ENCODE data around the gene LGALSL.

DNA sequence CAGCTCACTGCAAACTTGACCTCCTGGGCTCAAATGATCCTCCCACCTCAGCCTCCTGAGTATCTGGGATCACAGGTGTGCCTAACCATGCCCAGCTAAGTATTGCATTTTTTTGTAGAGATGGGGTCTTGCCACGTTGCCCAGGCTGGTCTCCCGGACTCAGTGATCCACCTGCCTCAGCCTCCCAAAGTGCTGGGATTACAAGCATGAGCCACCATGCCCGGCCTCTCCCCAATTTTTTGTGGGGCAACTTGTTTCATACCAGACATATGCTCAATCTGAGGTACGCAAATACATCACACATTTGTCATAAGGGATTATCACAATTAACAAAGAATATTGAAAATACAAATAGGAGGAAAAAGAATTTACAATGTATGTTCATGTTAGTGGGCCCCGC lies 27.7 kb downstream of the LGALSL start:
- TF ChIP-seq POLR2A (IDR thresholded peaks at IDR 0.05; ENCODE audit: low read depth, low read length) (no peak), TAF1 (IDR thresholded peaks at IDR 0.05; ENCODE audit: low read depth, low read length) (no peak), POLR2AphosphoS5 (IDR thresholded peaks at IDR 0.05; ENCODE audit: low read depth, low read length) (no peak)

Data from GM12891 (cell line).